Measurements from ENCODE around the gene SIPA1L2. TPM values are rescaled to one million over a fixed set of nuclear protein-coding genes. Genes with fewer than 3 reads are reported as not detected.

The SIPA1L2 gene
- total RNA-seq, 1 donor from 2014 or later, result 41.0 TPM

DNA sequence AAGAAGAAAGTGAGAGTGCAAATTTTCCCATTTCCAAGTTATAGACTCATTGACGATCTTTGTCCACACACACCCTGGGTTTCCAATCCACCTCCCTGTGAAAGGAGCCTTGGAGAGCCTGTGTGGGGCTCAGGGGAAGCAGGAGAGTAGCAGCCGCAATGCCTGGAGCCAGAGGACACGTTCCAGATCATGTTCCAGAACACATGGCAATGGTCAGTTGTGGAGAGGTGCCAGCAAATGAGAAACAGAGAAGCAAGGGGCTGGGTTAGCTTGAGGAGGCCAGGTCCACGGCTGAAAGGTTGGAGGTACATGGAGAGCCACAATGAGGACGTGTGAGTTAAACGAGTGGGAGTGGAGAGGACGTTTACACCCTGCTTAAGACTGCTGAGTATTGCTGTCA lies 33.0 kb upstream of the SIPA1L2 start:
- DNase-seq (ENCODE audit: low spot score, unreplicated experiment), result no peak
- Mint-ChIP-seq H3K36me3 (ENCODE audit: insufficient read depth) (no peaks in the 10 kb centered on the region), H3K9me3 (ENCODE audit: low read depth) (no peaks in the 10 kb centered on the region), H3K4me1 (ENCODE audit: low read depth) (peaks cover 11% of the 10 kb centered on the region), H3K27ac (no peak overlapping the region), H3K27me3 (peaks cover 20% of the 10 kb centered on the region), H3K4me3 (ENCODE audit: low read depth) (no peak overlapping the region)
- TF ChIP-seq, protein P1, sequence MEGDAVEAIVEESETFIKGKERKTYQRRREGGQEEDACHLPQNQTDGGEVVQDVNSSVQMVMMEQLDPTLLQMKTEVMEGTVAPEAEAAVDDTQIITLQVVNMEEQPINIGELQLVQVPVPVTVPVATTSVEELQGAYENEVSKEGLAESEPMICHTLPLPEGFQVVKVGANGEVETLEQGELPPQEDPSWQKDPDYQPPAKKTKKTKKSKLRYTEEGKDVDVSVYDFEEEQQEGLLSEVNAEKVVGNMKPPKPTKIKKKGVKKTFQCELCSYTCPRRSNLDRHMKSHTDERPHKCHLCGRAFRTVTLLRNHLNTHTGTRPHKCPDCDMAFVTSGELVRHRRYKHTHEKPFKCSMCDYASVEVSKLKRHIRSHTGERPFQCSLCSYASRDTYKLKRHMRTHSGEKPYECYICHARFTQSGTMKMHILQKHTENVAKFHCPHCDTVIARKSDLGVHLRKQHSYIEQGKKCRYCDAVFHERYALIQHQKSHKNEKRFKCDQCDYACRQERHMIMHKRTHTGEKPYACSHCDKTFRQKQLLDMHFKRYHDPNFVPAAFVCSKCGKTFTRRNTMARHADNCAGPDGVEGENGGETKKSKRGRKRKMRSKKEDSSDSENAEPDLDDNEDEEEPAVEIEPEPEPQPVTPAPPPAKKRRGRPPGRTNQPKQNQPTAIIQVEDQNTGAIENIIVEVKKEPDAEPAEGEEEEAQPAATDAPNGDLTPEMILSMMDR (IDR thresholded peaks at IDR 0.05; ENCODE audit: unreplicated experiment), result no peak

DNA sequence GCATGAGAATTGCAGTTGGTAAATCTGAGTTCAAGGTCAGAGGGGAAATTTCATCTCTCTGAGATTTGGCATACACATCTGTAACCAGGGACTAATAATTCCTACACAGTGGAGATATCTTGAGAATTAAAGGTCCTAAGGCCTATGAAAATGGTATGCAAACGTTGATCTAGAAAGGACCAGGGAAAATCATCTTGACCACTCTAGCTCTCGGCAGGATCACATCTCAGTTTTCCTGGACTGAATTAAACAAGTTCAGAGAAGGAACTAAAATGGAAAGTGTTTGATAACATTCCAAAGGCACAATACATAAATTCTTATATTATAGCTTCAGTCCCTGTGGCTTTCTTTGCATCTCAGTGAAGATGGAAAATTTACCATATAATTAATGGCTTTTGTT lies 28.5 kb upstream of the SIPA1L2 start:
- peaks cover 5% of the 10 kb centered on the region for H3K4me1 Mint-ChIP-seq (ENCODE audit: low read depth)
- TF ChIP-seq, protein P1 (IDR thresholded peaks at IDR 0.05; ENCODE audit: unreplicated experiment), result no peak
- H3K36me3 Mint-ChIP-seq (ENCODE audit: insufficient read depth), result no peaks in the 10 kb centered on the region
- no peak for DNase-seq (ENCODE audit: low spot score, unreplicated experiment)
- H3K9me3 Mint-ChIP-seq (ENCODE audit: low read depth), result no peaks in the 10 kb centered on the region
- H3K4me3 Mint-ChIP-seq (ENCODE audit: low read depth), result no peak overlapping the region
- H3K27ac Mint-ChIP-seq, result no peak overlapping the region
- peaks cover 20% of the 10 kb centered on the region for H3K27me3 Mint-ChIP-seq

DNA sequence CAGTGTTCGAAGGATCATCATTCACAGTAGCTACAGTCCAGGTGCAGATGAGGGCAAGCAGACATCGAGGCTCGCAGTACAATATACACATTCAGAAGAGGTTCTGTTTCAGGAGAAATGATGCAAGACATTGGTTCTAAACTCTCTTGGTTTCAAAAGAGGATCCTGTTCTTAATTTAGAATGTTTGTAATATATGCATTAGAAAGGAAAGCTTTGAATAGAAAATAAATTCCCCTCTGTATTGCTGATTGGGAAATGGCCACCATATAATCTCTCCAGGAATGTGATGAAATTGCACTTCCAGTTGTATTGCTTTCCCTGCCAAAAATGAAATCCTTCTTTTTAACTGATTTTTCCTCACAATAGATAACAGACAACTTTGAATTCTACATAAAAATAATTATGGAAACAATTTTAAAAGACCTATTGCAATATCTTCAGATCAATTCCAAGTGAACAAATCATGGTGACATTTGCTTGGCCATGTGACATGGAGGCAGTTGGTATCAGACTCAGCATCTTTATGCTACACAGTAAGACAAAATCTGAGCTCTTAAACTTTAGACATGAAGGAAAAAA lies 27.6 kb upstream of the SIPA1L2 start:
- TF ChIP-seq, protein P1 (IDR thresholded peaks at IDR 0.05; ENCODE audit: unreplicated experiment), result no peak

DNA sequence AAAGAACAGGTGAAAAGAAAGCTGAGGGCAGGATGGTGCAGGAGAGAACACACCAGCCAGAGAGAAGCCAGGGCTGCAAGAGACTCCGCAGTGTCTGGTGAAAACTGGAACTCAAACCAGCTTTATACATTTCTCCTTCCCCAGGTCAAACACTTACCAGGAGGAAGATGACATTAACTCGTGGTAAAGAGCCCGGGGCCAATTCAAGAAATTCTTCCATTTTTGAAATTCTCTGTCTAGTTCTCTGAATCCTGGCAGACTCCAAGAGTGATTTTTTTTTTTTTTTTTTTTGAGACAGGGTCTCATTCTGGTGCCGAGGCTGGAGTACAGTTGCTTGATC lies 25.8 kb upstream of the SIPA1L2 start:
- no peaks in the 10 kb centered on the region for H3K36me3 Mint-ChIP-seq (ENCODE audit: insufficient read depth)
- DNase-seq (ENCODE audit: low spot score, unreplicated experiment), result no peak
- TF ChIP-seq, protein P1 (IDR thresholded peaks at IDR 0.05; ENCODE audit: unreplicated experiment), result no peak
- no peak overlapping the region for H3K4me3 Mint-ChIP-seq (ENCODE audit: low read depth)
- H3K27ac Mint-ChIP-seq, result no peak overlapping the region
- no peaks in the 10 kb centered on the region for H3K9me3 Mint-ChIP-seq (ENCODE audit: low read depth)
- H3K4me1 Mint-ChIP-seq (ENCODE audit: low read depth), result peaks cover 6% of the 10 kb centered on the region
- H3K27me3 Mint-ChIP-seq, result peaks cover 24% of the 10 kb centered on the region

More for the DNA sequence above, 27.6 kb upstream of the SIPA1L2 start:
- H3K36me3 Mint-ChIP-seq (ENCODE audit: insufficient read depth), result no peaks in the 10 kb centered on the region
- H3K27me3 Mint-ChIP-seq, result peaks cover 20% of the 10 kb centered on the region
- no peaks in the 10 kb centered on the region for H3K9me3 Mint-ChIP-seq (ENCODE audit: low read depth)
- H3K4me3 Mint-ChIP-seq (ENCODE audit: low read depth), result no peak overlapping the region
- DNase-seq (ENCODE audit: low spot score, unreplicated experiment), result no peak
- no peak overlapping the region for H3K27ac Mint-ChIP-seq
- peaks cover 5% of the 10 kb centered on the region for H3K4me1 Mint-ChIP-seq (ENCODE audit: low read depth)

DNA sequence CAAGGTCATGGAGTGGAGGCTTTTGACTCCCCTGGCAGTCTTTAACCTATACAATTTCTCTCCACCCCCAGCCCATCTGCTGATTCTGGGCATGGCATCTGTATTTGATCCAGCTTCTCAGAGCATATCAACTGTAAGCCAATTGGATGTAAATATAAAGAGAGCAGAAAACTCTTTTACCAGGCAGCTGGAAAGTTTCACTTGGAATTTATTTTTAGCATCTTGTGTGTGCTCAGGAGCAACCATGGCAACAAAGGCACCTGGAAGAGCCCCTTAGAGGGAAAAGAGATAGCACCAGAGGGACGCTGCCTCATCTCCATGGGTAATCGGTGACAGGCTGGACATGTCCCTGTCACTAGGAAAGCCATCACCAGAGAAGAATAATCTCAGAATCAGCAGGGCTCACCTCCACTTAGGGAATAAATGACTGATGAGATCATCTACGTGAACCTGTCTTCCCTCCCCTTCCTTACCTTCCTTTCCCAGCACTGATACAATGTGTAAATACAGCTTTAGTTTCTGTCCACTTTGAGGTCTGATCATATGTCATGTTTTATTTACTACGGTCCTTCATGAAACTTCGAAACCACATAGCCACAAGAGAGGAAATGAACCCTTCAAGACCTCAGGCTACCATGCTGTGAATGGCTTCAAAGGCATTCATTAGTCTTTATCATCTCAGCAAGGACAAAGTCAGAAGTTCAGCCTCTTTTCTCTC lies 25.3 kb upstream of the SIPA1L2 start:
- TF ChIP-seq, protein P1 (IDR thresholded peaks at IDR 0.05; ENCODE audit: unreplicated experiment), result no peak
- H3K36me3 Mint-ChIP-seq (ENCODE audit: insufficient read depth), result no peaks in the 10 kb centered on the region
- H3K27ac Mint-ChIP-seq, result no peak overlapping the region
- H3K4me1 Mint-ChIP-seq (ENCODE audit: low read depth), result peaks cover 9% of the 10 kb centered on the region
- H3K27me3 Mint-ChIP-seq, result peaks cover 21% of the 10 kb centered on the region
- no peak overlapping the region for H3K4me3 Mint-ChIP-seq (ENCODE audit: low read depth)
- no peak for DNase-seq (ENCODE audit: low spot score, unreplicated experiment)
- H3K9me3 Mint-ChIP-seq (ENCODE audit: low read depth), result no peaks in the 10 kb centered on the region
